HL-60/S4 treated with phorbol 12-myristate 13-acetate at 8.2 ng/mL for 4 days and 3 days (cell line): ENCODE measurements around the gene RGS6.

Source experiments
- in situ Hi-C: fragments of 300-500 bp; cut with MboI; formaldehyde crosslinking; loops from 2 replicates; pipeline ENCODE4 v1.15.0; 2022; ENCODE audit warnings: low sequenced_read_pairs

RGS6 gene

DNA sequence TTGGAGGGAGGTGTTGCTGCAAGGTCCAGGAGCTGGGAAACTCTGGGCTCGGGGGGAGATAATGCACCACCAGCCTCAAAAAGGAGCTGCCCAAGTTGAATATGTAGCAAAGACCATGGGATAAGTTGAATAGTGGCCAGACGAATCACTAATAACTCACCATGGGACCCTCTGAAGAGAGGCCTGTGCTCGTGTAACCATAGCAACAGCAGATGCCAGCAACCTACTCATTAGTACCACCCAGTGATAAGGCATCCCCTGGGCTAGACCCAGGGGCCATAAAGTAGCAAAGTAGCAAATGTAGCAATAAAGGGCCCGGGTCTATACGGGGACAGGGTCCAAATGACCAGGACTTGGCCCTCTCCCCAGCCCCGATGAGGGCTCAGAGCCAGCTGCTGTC is 633.7 kb downstream of the RGS6 start:
- in situ Hi-C loops, result no loop called here

- in situ Hi-C loops, result no loop called here
These were observed 635.0 kb downstream of the RGS6 start for GRCh38 chr14:72567226-72567625.

DNA sequence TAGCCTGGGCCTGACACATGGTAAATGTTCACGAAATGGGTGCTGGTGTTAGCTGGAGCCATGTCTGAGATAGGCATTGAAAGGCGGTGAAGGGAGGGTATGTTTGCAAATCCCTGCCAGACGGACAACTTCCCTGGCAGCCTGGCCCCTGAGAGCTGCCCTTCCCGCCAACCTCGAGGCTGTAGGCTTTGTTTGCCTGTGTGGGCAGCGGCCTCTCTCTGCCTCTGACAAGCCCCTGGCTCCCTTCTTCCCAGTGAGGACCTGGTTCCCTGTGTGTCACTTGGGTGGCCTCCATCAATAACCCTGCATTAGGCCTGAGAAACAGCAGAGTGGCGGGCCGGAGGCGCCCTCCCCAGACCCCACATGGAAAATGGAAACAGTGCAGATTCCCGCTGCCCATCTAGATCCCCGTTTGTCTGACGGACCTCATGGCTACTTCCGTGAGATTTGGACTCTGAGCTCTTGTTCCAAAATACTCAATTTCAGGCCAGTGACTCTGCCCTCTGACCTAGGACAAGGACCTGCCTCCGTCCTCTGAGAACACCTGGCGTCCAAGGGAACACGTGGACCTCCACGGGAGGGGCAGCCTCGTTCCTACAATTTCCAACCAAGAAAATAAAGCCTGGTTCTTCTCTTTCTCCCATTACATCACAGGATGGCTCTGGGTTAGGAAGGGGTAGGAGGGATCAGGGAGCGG is 636.2 kb downstream of the RGS6 start:
- in situ Hi-C loops, result no loop called here

DNA sequence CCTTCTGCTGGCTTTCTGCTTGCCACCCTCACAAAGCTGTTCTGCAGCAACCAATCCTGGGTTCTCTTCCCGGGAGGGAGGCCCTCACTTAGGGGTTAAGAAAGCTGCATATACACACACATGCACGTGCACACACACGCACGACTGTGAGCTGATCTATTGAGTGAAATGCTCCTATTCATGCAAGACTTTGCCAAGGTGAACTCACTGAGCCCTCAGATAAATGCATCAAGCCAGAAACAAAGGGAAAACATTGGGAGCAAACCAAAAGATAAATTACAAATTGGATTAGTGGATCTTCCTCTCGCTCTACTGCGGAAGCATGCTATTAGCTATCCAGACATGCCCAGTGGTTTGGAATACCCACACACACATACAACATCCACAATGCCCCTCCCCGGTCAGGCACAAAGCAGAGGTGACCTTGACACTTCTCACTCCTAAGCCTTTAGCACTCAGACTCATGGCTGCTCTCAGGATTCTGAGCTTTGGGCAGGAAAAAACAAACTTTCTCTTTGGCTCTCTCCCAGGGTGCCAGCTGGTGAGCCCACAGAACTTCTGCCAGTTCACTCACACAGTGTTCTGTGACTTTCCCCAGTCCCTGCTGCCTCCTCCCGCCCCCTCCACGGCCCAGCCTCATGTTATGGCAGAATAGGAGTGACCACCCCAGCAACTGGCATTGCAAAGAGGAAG is 641.6 kb downstream of the RGS6 start:
- in situ Hi-C loops, result no loop called here

DNA sequence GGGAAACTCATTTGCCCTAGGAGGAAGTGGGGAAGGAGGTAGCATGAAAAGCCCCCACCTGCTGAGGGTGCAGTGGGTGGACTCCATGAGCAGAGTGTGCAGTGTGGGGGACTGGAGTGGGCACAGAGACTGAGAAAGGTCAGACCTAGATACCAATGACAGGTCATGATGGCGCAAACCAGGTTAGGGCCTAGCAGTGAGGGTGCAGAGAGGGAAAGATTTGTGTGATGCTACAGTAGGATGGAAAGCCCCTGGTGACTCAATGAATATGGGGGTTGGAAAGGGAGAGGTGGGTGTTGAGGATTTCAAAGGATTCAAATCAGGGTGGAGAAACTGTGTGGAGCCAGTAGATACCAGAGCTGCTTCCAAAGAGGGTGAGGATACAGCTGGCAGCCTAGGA is 642.5 kb downstream of the RGS6 start:
- in situ Hi-C loops, result no loop called here

DNA sequence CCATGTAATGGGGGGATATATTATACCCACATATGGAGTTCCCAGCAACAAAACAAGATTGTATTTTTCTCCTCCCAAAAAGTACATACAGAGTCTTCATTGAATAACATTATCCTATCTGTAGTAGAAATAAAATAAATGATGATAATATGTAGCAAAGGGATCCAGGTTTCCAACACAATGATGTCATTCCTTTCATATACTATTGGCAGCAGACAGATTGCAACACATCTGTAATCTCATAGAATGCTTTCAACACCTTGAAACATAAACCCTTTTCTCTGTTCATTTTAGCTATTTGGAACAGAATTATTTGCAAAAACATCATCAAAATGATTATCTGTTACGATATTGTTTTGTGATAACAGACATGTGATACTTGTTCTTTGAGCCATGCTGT is 644.0 kb downstream of the RGS6 start:
- in situ Hi-C loops, result no loop called here

- in situ Hi-C loops, result no loop called here
These were observed 645.3 kb downstream of the RGS6 start for GRCh38 chr14:72577521-72577920.

GRCh38 chr14:72578514-72578913 is 646.3 kb downstream of the RGS6 start:
- in situ Hi-C loops, result no loop called here

GRCh38 chr14:72582582-72582981 is 650.4 kb downstream of the RGS6 start:
- in situ Hi-C loops, result no loop called here

DNA sequence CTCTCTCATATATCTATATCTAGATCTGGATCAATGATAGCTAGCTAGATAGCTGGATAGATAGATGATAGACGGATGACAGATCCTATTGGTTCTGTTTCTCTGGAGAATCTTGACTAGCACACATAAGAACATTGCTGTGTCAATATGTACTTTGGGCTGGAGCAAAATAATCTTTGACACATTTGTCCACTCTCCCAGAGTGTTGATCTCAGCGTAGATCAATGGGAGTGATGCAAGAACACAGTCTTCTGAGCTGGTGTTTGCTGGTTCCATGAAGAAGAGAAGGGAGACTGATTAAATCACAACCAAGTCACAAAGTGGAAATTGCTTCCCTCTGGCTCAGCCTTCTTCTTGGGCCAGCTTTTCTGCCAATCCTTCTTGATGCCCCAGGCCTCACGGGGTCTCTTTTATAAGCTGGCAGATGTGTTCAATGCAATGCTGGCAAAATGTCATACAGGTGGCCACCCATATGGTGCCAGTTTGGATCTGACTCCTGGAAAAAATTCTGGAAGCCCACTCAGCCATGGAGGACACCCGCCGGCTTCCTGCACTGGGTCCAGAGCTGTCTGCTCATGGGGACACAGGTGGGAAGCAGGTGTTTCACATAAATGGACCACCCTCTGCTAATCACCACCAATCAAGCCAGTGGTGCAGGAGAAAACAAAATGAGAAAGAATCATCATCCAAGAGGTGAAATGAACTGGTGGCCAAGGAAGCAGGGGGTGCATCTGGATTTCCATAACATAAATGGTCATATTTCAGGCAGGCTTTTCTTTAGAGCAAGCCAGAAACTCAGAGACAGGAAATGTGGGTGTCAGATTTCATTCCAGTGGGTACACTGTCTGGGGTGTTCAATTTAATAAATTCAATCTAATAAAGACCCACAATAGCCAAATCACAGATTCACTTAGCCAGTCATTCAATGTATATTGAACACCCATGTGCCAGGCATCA is 651.4 kb downstream of the RGS6 start:
- in situ Hi-C loops, result no loop called here

GRCh38 chr14:72588521-72588920 is 656.3 kb downstream of the RGS6 start:
- in situ Hi-C loops, result no loop called here

DNA sequence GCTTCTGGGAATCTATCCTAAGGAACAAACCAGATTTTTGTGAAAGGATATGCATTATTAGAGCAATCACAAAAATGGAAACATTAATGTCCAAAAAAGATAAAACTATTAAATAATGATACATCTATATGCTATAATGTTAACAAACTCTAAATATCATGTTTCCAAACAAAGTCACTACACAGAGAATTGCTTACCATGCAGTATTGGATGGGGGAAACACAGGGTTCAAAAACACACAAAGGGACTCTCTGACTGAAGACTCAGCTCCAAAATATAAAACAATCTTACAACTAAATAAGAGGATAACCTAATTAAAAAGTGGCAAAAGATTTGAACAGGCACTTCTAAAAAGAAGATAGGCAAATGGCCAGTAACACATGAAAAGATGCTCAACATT is 657.4 kb downstream of the RGS6 start:
- in situ Hi-C loops, result no loop called here

DNA sequence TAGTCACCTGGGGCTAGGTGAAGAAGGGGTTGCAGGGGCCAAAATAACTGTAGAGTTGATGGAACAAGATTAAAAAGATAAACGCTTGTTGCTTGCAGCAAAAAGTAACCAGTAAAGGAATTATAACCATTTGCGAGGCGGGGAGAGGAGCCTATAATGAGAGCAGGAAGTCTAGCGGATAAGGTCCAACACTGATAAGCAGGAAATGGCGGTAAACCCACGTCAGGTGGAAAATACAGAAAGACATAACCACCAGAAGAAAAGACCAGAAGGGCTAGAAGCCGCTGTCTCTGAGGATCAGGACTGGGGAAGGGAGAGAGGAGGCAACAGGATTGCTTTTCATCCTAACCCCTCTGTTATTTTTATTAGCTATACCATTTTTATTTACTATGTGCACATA is 658.3 kb downstream of the RGS6 start:
- in situ Hi-C loops, result no loop called here

DNA sequence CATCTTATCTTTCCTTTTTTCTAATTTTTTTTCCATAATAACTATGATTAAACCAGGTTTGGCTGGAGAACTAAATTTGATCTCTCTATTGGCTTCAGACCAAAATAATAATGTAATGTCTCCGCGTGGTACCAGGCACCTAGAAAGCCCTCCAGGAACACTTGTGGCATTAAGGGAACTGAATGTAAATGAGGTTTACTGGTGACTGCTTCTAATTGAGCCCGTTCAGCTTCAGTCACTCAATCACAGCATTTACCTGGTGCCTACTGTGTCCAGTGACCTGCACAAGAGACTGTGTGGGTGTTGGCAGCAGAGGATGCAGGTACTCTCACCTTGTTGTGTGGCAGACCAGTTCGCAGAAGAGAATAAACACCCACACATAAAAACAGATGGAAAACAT is 659.2 kb downstream of the RGS6 start:
- in situ Hi-C loops, result no loop called here

GRCh38 chr14:72594099-72594901 is 662.1 kb downstream of the RGS6 start:
- in situ Hi-C loops, result no loop called here

- in situ Hi-C loops, result no loop called here
These were observed 663.1 kb downstream of the RGS6 start for GRCh38 chr14:72595152-72595862.

DNA sequence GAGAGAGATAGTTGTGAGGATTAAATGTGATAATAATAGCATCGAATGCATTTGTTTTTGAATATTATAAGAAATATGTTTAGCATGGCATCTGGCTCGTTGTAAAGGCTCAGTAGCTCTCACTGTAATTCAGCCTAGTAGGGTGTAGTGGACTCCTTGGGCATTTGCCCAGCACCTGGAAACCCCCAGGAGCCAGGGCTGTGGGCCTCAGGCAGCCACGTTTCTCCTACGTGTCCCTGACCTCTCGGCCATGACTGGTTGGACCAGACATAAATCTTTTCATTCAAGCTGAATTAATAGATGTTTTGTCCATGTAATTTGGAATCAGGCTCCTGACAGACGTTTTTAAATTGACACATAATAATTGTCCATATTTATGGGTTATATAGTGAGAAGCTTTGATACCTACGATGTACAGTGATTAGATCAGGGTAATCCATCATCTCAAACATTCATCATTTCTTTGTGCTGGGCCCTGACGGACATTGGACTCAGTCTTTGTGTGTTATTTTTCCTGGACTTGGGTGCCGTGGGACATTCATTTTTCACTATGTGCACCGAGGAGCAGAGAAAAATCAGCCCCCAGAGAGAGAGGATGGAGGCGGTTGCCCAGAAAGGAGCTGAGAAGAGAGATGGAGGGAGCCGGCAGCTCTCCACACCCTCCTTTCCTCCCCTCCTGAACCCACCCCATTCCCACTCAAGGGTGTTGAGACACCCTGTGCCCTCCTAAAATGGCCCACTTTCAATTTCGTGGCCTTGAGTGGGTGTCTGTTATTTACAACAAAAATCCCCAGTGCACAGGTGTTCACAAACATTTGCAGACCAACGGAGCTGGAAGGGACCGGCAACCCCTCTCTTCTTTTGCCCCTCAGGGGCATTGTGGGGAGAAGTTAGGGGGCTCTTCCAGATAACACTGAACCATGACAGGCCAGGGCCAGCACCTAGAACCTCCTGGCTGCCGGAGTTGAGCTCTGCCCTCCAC is 665.3 kb downstream of the RGS6 start:
- in situ Hi-C loops, result no loop called here

DNA sequence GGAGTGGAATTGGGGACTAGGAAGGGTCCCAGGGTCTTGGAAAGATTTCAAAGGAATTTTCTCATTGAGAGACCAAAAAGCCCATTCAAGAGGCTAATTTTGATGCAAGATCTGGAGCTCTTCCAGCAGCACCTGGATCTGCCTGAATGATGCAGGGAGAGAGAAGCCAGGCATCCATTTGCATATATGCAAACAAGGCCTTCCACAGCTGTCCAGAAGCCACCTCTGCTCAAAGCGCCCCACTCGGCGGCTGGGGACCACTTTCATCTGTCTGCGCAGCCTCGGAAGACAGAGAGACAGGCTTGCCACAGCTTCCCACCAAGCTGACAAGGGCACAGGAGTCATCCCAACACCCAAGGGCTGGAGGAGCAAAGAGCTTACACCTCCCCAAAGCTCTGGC is 666.1 kb downstream of the RGS6 start:
- in situ Hi-C loops, result no loop called here
